Measurements from ENCODE around the gene PDSS2. TPM values are rescaled to one million over a fixed set of nuclear protein-coding genes. Genes with fewer than 3 reads are reported as not detected.

Gene PDSS2
- polyA plus RNA-seq, 1 donor from 2014 or later, result 4.6 TPM

GRCh38 chr6:107408714-107409113 is 50.6 kb downstream of the PDSS2 start:
- H3K4me3 ChIP-seq (ENCODE audit: low read length), result no peak overlapping the region
- no peak overlapping the region for H2AFZ ChIP-seq (ENCODE audit: low read depth, low read length)
- no peaks in the 10 kb centered on the region for H3K27me3 ChIP-seq (ENCODE audit: insufficient read depth, low read depth, low read length)
- H4K20me1 ChIP-seq (ENCODE audit: insufficient read depth), result no peaks in the 10 kb centered on the region
- H3F3A ChIP-seq (ENCODE audit: insufficient read depth, low read length, poor library complexity, severe bottlenecking), result no peaks in the 10 kb centered on the region
- no peak overlapping the region for H3K9ac ChIP-seq (ENCODE audit: low read length)
- H3K36me3 ChIP-seq (ENCODE audit: insufficient read depth, low read length), result no peaks in the 10 kb centered on the region
- no peak overlapping the region for H3K4me2 ChIP-seq (ENCODE audit: low read length)
- H3K9me2 ChIP-seq (ENCODE audit: insufficient read depth, low read length), result no peaks in the 10 kb centered on the region
- H3K27ac ChIP-seq (ENCODE audit: low read length), result no peak overlapping the region
- no peak for TF ChIP-seq RAD21 (conservative IDR thresholded peaks at IDR 0.05)
- TF ChIP-seq TAF1 (IDR thresholded peaks at IDR 0.05; ENCODE audit: low read depth), result no peak
- no peak for TF ChIP-seq EP300 (conservative IDR thresholded peaks at IDR 0.05; ENCODE audit: poor library complexity, severe bottlenecking)
- TF ChIP-seq, protein P1, sequence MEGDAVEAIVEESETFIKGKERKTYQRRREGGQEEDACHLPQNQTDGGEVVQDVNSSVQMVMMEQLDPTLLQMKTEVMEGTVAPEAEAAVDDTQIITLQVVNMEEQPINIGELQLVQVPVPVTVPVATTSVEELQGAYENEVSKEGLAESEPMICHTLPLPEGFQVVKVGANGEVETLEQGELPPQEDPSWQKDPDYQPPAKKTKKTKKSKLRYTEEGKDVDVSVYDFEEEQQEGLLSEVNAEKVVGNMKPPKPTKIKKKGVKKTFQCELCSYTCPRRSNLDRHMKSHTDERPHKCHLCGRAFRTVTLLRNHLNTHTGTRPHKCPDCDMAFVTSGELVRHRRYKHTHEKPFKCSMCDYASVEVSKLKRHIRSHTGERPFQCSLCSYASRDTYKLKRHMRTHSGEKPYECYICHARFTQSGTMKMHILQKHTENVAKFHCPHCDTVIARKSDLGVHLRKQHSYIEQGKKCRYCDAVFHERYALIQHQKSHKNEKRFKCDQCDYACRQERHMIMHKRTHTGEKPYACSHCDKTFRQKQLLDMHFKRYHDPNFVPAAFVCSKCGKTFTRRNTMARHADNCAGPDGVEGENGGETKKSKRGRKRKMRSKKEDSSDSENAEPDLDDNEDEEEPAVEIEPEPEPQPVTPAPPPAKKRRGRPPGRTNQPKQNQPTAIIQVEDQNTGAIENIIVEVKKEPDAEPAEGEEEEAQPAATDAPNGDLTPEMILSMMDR (IDR thresholded peaks at IDR 0.05; ENCODE audit: poor library complexity, severe bottlenecking), result no peak
- TF ChIP-seq SMC3 (conservative IDR thresholded peaks at IDR 0.05; ENCODE audit: poor library complexity), result no peak
- no peak for TF ChIP-seq REST (IDR thresholded peaks at IDR 0.05; ENCODE audit: borderline replicate concordance)
- TF ChIP-seq MXI1 (conservative IDR thresholded peaks at IDR 0.05; ENCODE audit: poor library complexity, severe bottlenecking), result no peak
- TF ChIP-seq EZH2 (IDR thresholded peaks at IDR 0.05; ENCODE audit: borderline replicate concordance, insufficient read depth, low read length, poor library complexity, severe bottlenecking), result no peak
- no peak for TF ChIP-seq POLR2AphosphoS5 (IDR thresholded peaks at IDR 0.05)
- no peaks in the 10 kb centered on the region for H3K79me2 ChIP-seq (replicated peaks; ENCODE audit: insufficient read depth, low read length)
- no peaks in the 10 kb centered on the region for H3K9me3 ChIP-seq (ENCODE audit: low read length)

GRCh38 chr6:107405002-107405401 is 54.4 kb downstream of the PDSS2 start:
- Histone ChIP-seq H3K4me2 (ENCODE audit: low read length) (no peak overlapping the region), H3K9me3 (ENCODE audit: low read length) (peaks cover 5% of the 10 kb centered on the region), H3K79me2 (replicated peaks; ENCODE audit: insufficient read depth, low read length) (no peaks in the 10 kb centered on the region), H3F3A (ENCODE audit: insufficient read depth, low read length, poor library complexity, severe bottlenecking) (no peaks in the 10 kb centered on the region), H3K9ac (ENCODE audit: low read length) (no peak overlapping the region), H3K27ac (ENCODE audit: low read length) (no peak overlapping the region), H4K20me1 (ENCODE audit: insufficient read depth) (no peaks in the 10 kb centered on the region), H3K4me3 (ENCODE audit: low read length) (no peak overlapping the region), H3K27me3 (ENCODE audit: insufficient read depth, low read depth, low read length) (no peaks in the 10 kb centered on the region), H3K9me2 (ENCODE audit: insufficient read depth, low read length) (no peaks in the 10 kb centered on the region), H2AFZ (ENCODE audit: low read depth, low read length) (no peak overlapping the region), H3K36me3 (ENCODE audit: insufficient read depth, low read length) (no peaks in the 10 kb centered on the region)
- no peak for TF ChIP-seq TAF1 (IDR thresholded peaks at IDR 0.05; ENCODE audit: low read depth)
- no peak for TF ChIP-seq EP300 (conservative IDR thresholded peaks at IDR 0.05; ENCODE audit: poor library complexity, severe bottlenecking)
- TF ChIP-seq SMC3 (conservative IDR thresholded peaks at IDR 0.05; ENCODE audit: poor library complexity), result no peak
- TF ChIP-seq MXI1 (conservative IDR thresholded peaks at IDR 0.05; ENCODE audit: poor library complexity, severe bottlenecking), result no peak
- TF ChIP-seq POLR2AphosphoS5 (IDR thresholded peaks at IDR 0.05), result no peak
- no peak for TF ChIP-seq EZH2 (IDR thresholded peaks at IDR 0.05; ENCODE audit: borderline replicate concordance, insufficient read depth, low read length, poor library complexity, severe bottlenecking)
- no peak for TF ChIP-seq REST (IDR thresholded peaks at IDR 0.05; ENCODE audit: borderline replicate concordance)
